PFSK-1 (cell line): ENCODE results near the gene EPB41L4B.

Experiments
- FOXP2 ChIP-seq: optimal IDR thresholded peaks from 2 replicates; pipeline ENCODE3; 2011; ENCODE audit warnings: borderline replicate concordance, control low read depth, inconsistent platforms; ENCODE audit not compliant: insufficient read depth; ENCODE audit errors: extremely low read length, extremely low read depth
- POLR2AphosphoS5 ChIP-seq: IDR thresholded peaks from 2 replicates; pipeline ENCODE4 v1.6.1; 2012; ENCODE audit warnings: low read depth, mild to moderate bottlenecking, control low read depth, low read length, moderate library complexity
- SIN3A ChIP-seq: IDR thresholded peaks from 2 replicates; pipeline ENCODE4 v1.6.1; 2012; ENCODE audit warnings: mild to moderate bottlenecking, low read length, moderate library complexity, borderline replicate concordance; ENCODE audit not compliant: insufficient read depth
- TAF1 ChIP-seq: IDR thresholded peaks from 2 replicates; pipeline ENCODE4 v1.6.1; 2012; ENCODE audit warnings: low read length, control low read depth, borderline replicate concordance; ENCODE audit not compliant: insufficient read depth
- TF ChIP-seq, protein P1 (sequence below), 2 experiments: IDR thresholded peaks; 2 replicates each; pipeline versions ENCODE4 v1.6.1 to v1.8.0; 2011 to 2012; ENCODE audit warnings: low read depth in 2 of 2, low read length in 2 of 2, control low read depth in 1 of 2, inconsistent platforms in 1 of 2, mild to moderate bottlenecking in 1 of 2, moderate library complexity in 1 of 2; ENCODE audit not compliant: insufficient read depth in 1 of 2

Gene EPB41L4B

DNA sequence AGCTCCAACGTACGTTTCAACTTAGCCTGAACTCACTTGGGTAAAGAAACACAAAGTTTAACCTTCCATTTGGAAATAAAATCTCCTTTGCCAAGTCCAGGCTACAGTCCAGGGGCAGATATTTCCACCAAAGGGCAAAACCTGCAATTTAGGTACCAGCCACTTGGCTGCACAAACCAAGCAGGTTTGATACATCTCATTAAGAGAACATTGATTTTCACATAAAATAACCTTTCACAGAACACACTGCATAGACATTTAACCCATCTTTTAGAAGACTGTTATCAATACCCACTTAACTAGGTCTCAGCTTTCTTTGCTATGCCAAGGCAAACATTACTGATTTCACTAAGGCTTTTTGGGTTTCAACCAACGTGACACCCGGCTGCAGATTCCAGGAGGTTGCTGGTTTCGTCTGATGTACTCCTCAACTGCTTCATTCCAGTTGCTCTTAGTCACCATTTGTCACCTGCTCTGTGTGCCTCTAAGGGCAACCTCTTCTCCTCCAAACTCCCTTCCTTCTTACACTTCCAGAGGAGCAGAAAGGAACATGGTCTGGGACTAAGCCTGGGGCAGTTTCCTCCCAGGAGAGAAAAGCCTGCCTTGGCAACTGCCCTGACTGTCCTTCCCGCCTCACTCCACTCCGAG, 67.1 kb downstream of the EPB41L4B start:
- TF ChIP-seq POLR2AphosphoS5: no peak

DNA sequence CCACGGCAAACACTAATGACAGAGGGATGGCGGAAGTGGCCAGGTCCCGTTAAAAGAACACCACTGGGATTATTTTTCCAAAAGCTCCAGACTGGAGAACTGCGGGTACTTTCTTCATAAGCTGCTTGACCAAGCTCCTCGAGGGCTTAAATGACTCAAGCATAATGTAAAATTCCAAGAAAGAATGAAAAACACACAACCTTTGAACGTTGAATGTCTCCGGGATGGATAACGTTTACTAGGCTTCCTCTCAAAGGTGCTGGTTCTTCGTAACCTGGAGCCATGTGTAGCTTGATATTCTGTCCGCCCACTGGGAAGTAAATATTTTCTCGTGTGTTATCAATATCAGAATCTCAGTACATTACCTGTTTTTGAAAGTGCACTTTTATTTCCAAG, 67.6 kb downstream of the EPB41L4B start:
- TF ChIP-seq SIN3A: no peak

GRCh38 chr9:109252291-109252690, 68.6 kb downstream of the EPB41L4B start:
- no peak for TF ChIP-seq POLR2AphosphoS5
- TF ChIP-seq, protein P1, sequence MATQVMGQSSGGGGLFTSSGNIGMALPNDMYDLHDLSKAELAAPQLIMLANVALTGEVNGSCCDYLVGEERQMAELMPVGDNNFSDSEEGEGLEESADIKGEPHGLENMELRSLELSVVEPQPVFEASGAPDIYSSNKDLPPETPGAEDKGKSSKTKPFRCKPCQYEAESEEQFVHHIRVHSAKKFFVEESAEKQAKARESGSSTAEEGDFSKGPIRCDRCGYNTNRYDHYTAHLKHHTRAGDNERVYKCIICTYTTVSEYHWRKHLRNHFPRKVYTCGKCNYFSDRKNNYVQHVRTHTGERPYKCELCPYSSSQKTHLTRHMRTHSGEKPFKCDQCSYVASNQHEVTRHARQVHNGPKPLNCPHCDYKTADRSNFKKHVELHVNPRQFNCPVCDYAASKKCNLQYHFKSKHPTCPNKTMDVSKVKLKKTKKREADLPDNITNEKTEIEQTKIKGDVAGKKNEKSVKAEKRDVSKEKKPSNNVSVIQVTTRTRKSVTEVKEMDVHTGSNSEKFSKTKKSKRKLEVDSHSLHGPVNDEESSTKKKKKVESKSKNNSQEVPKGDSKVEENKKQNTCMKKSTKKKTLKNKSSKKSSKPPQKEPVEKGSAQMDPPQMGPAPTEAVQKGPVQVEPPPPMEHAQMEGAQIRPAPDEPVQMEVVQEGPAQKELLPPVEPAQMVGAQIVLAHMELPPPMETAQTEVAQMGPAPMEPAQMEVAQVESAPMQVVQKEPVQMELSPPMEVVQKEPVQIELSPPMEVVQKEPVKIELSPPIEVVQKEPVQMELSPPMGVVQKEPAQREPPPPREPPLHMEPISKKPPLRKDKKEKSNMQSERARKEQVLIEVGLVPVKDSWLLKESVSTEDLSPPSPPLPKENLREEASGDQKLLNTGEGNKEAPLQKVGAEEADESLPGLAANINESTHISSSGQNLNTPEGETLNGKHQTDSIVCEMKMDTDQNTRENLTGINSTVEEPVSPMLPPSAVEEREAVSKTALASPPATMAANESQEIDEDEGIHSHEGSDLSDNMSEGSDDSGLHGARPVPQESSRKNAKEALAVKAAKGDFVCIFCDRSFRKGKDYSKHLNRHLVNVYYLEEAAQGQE (IDR thresholded peaks at IDR 0.05; ENCODE audit: insufficient read depth in 1 of 2, low read depth in 2 of 2, low read length in 2 of 2): no peak
- no peak for TF ChIP-seq TAF1
- no peak for TF ChIP-seq SIN3A
- TF ChIP-seq FOXP2: no peak

GRCh38 chr9:109251776-109252106, 69.1 kb downstream of the EPB41L4B start:
- TF ChIP-seq, protein P1 (IDR thresholded peaks at IDR 0.05; ENCODE audit: insufficient read depth in 1 of 2, low read depth in 2 of 2, low read length in 2 of 2): no peak
- TF ChIP-seq SIN3A (no peak), FOXP2 (no peak), POLR2AphosphoS5 (no peak), TAF1 (no peak)

GRCh38 chr9:109251080-109251775, 69.6 kb downstream of the EPB41L4B start:
- TF ChIP-seq FOXP2: no peak
- TF ChIP-seq POLR2AphosphoS5: no peak
- no peak for TF ChIP-seq TAF1
- TF ChIP-seq, protein P1 (IDR thresholded peaks at IDR 0.05; ENCODE audit: insufficient read depth in 1 of 2, low read depth in 2 of 2, low read length in 2 of 2): no peak
- TF ChIP-seq SIN3A: no peak

DNA sequence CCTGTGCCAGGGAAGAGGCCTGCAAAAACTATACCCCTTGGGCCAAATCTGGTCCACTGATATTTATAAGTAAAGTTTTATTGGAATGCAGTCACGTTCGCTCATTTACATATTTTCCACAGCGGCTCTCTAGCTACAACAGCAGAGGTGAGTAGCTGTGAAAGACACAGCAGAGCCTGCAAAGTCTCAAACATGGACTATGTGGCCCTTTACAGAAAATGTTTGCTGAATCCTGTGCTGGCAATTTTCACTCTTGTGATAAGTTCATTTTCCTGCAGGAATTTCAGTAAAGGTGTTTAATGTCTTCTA, 70.1 kb downstream of the EPB41L4B start:
- TF ChIP-seq FOXP2 (no peak), TAF1 (no peak), POLR2AphosphoS5 (no peak), SIN3A (no peak)
- TF ChIP-seq, protein P1 (IDR thresholded peaks at IDR 0.05; ENCODE audit: insufficient read depth in 1 of 2, low read depth in 2 of 2, low read length in 2 of 2): no peak
